Vagina (tissue), 2 donors: Measurements from ENCODE around the gene CEMIP2.

Source experiments
- POLR2A ChIP-seq, 2 donors: fragments of 450-650 bp; IDR thresholded peaks; one replicate each; pipeline ENCODE4 v1.6.1; 2017; ENCODE audit warnings: antibody characterized with exemption in 2 of 2, mild to moderate bottlenecking in 2 of 2, moderate library complexity in 2 of 2
- POLR2AphosphoS5 ChIP-seq, 2 donors: sonication (generic); formaldehyde crosslinking; IDR thresholded peaks; one replicate each; pipeline ENCODE4 v1.9.0; 2017; ENCODE audit warnings: antibody characterized with exemption in 2 of 2, mild to moderate bottlenecking in 2 of 2, low read depth in 1 of 2; ENCODE audit not compliant: insufficient read depth in 1 of 2
- TF ChIP-seq, protein P1 (sequence below), 3 experiments: fragments of 450-650 bp in 2 of 3; fragments of 200-600 bp in 1 of 3; sonication (generic) in 1 of 3; IDR thresholded peaks; one replicate each; pipeline ENCODE4 v1.5.1; 2017 to 2019; ENCODE audit warnings: antibody characterized with exemption in 3 of 3, mild to moderate bottlenecking in 2 of 3, moderate library complexity in 2 of 3

- TF ChIP-seq, protein P1, sequence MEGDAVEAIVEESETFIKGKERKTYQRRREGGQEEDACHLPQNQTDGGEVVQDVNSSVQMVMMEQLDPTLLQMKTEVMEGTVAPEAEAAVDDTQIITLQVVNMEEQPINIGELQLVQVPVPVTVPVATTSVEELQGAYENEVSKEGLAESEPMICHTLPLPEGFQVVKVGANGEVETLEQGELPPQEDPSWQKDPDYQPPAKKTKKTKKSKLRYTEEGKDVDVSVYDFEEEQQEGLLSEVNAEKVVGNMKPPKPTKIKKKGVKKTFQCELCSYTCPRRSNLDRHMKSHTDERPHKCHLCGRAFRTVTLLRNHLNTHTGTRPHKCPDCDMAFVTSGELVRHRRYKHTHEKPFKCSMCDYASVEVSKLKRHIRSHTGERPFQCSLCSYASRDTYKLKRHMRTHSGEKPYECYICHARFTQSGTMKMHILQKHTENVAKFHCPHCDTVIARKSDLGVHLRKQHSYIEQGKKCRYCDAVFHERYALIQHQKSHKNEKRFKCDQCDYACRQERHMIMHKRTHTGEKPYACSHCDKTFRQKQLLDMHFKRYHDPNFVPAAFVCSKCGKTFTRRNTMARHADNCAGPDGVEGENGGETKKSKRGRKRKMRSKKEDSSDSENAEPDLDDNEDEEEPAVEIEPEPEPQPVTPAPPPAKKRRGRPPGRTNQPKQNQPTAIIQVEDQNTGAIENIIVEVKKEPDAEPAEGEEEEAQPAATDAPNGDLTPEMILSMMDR (IDR thresholded peaks at IDR 0.05), result no peak
- TF ChIP-seq POLR2AphosphoS5 (IDR thresholded peaks at IDR 0.05; ENCODE audit: insufficient read depth in 1 of 2, low read depth in 1 of 2) (no peak), POLR2A (IDR thresholded peaks at IDR 0.05) (no peak)
Observed at GRCh38 chr9:71644819-71645362, 123.4 kb downstream of the CEMIP2 start.
